ENCODE measurements around the gene TBC1D5. TPM values are rescaled to one million over a fixed set of nuclear protein-coding genes. Genes with fewer than 3 reads are reported as not detected.
"Not testable (repeated sequence)": the region's sequence is repeated elsewhere in the genome, so short reads cannot be mapped to it uniquely, and the experiment has no call there.

Gene TBC1D5
- polyA plus RNA-seq, 4 donors: 5.1 to 37.6 (median 12.4) TPM

- no peak for FAIRE-seq
- no peak overlapping the region for H3K27ac ChIP-seq (ENCODE audit: low read depth in 1 of 3, low read length in 2 of 3)
Observed at GRCh38 chr3:17737591-17737990, 4.8 kb downstream of the TBC1D5 start.

GRCh38 chr3:17735362-17735761 is 7.1 kb downstream of the TBC1D5 start:
- not testable (repeated sequence) for H3K27me3 ChIP-seq (ENCODE audit: control insufficient read depth in 3 of 3, insufficient read depth in 3 of 3, low read length in 3 of 3); H3K27ac ChIP-seq (ENCODE audit: low read depth in 1 of 3, low read length in 2 of 3); FAIRE-seq; DNase-seq; H3K4me3 ChIP-seq (ENCODE audit: low read depth in 1 of 3, low read length in 3 of 3); H3K9me3 ChIP-seq (ENCODE audit: control insufficient read depth in 2 of 2, insufficient read depth in 1 of 2, low read depth in 1 of 2, low read length in 1 of 2); H3K36me3 ChIP-seq (ENCODE audit: control insufficient read depth in 3 of 3, insufficient read depth in 2 of 3, low read depth in 1 of 3, low read length in 3 of 3)
- peaks cover 0 to 11% (median 9%) of the 10 kb centered on the region in 3 donors for H3K4me1 ChIP-seq (ENCODE audit: control insufficient read depth in 3 of 3, insufficient read depth in 2 of 3, low read depth in 1 of 3, low read length in 2 of 3)
- 97 to 100% (median 98%) methylated on average over 7 of the region's 7 CpGs for WGBS, 3 donors

More at GRCh38 chr3:17737591-17737990, 4.8 kb downstream of the TBC1D5 start:
- no peaks in the 10 kb centered on the region for H3K36me3 ChIP-seq (ENCODE audit: control insufficient read depth in 3 of 3, insufficient read depth in 2 of 3, low read depth in 1 of 3, low read length in 3 of 3)
- no peaks in the 10 kb centered on the region for H3K27me3 ChIP-seq (ENCODE audit: control insufficient read depth in 3 of 3, insufficient read depth in 3 of 3, low read length in 3 of 3)
- H3K4me1 ChIP-seq (ENCODE audit: control insufficient read depth in 3 of 3, insufficient read depth in 2 of 3, low read depth in 1 of 3, low read length in 2 of 3): peaks cover 0 to 14% (median 11%) of the 10 kb centered on the region in 3 donors
- no peak for DNase-seq
- H3K9me3 ChIP-seq (ENCODE audit: control insufficient read depth in 2 of 2, insufficient read depth in 1 of 2, low read depth in 1 of 2, low read length in 1 of 2): no peaks in the 10 kb centered on the region
- no peak overlapping the region for H3K4me3 ChIP-seq (ENCODE audit: low read depth in 1 of 3, low read length in 3 of 3)

GRCh38 chr3:17733768-17734167 is 8.7 kb downstream of the TBC1D5 start:
- DNase-seq: no peak
- peaks cover 0 to 3% (median 0%) of the 10 kb centered on the region in 3 donors for H3K36me3 ChIP-seq (ENCODE audit: control insufficient read depth in 3 of 3, insufficient read depth in 2 of 3, low read depth in 1 of 3, low read length in 3 of 3)
- no peak overlapping the region for H3K4me3 ChIP-seq (ENCODE audit: low read depth in 1 of 3, low read length in 3 of 3)
- no peak overlapping the region for H3K27ac ChIP-seq (ENCODE audit: low read depth in 1 of 3, low read length in 2 of 3)
- H3K4me1 ChIP-seq (ENCODE audit: control insufficient read depth in 3 of 3, insufficient read depth in 2 of 3, low read depth in 1 of 3, low read length in 2 of 3): peaks cover 0 to 3% (median 3%) of the 10 kb centered on the region in 3 donors
- FAIRE-seq: no peak
- H3K27me3 ChIP-seq (ENCODE audit: control insufficient read depth in 3 of 3, insufficient read depth in 3 of 3, low read length in 3 of 3): no peaks in the 10 kb centered on the region
- H3K9me3 ChIP-seq (ENCODE audit: control insufficient read depth in 2 of 2, insufficient read depth in 1 of 2, low read depth in 1 of 2, low read length in 1 of 2): peaks cover 0 to 3% of the 10 kb centered on the region in 2 donors
- 96 to 99% (median 97%) methylated on average over 2 of the region's 2 CpGs for WGBS, 3 donors

- H3K4me3 ChIP-seq (ENCODE audit: low read depth in 1 of 3, low read length in 3 of 3): no peak overlapping the region
Observed at GRCh38 chr3:17733215-17733614, 9.2 kb downstream of the TBC1D5 start.

GRCh38 chr3:17730318-17730967 is 12.0 kb downstream of the TBC1D5 start:
- DNase-seq: peak in 1 of 2 donors; percentile 32
- WGBS, 3 donors: 74 to 79% (median 75%) methylated on average over 4 of the region's 4 CpGs
- peaks cover 0 to 3% of the 10 kb centered on the region in 2 donors for H3K9me3 ChIP-seq (ENCODE audit: control insufficient read depth in 2 of 2, insufficient read depth in 1 of 2, low read depth in 1 of 2, low read length in 1 of 2)
- no peak for FAIRE-seq
- H3K27ac ChIP-seq (ENCODE audit: low read depth in 1 of 3, low read length in 2 of 3): no peak overlapping the region
- H3K4me3 ChIP-seq (ENCODE audit: low read depth in 1 of 3, low read length in 3 of 3): no peak overlapping the region
- no peaks in the 10 kb centered on the region for H3K27me3 ChIP-seq (ENCODE audit: control insufficient read depth in 3 of 3, insufficient read depth in 3 of 3, low read length in 3 of 3)
- peaks cover 0 to 3% (median 0%) of the 10 kb centered on the region in 3 donors for H3K36me3 ChIP-seq (ENCODE audit: control insufficient read depth in 3 of 3, insufficient read depth in 2 of 3, low read depth in 1 of 3, low read length in 3 of 3)
- H3K4me1 ChIP-seq (ENCODE audit: control insufficient read depth in 3 of 3, insufficient read depth in 2 of 3, low read depth in 1 of 3, low read length in 2 of 3): peaks cover 0 to 3% (median 0%) of the 10 kb centered on the region in 3 donors

More at GRCh38 chr3:17733215-17733614, 9.2 kb downstream of the TBC1D5 start:
- 85 to 91% (median 89%) methylated on average over 3 of the region's 3 CpGs for WGBS, 3 donors
- DNase-seq (no peak), FAIRE-seq (no peak)
- Histone ChIP-seq H3K9me3 (ENCODE audit: control insufficient read depth in 2 of 2, insufficient read depth in 1 of 2, low read depth in 1 of 2, low read length in 1 of 2) (peaks cover 0 to 3% of the 10 kb centered on the region in 2 donors), H3K4me1 (ENCODE audit: control insufficient read depth in 3 of 3, insufficient read depth in 2 of 3, low read depth in 1 of 3, low read length in 2 of 3) (peaks cover 0 to 3% (median 0%) of the 10 kb centered on the region in 3 donors), H3K27ac (ENCODE audit: low read depth in 1 of 3, low read length in 2 of 3) (no peak overlapping the region), H3K36me3 (ENCODE audit: control insufficient read depth in 3 of 3, insufficient read depth in 2 of 3, low read depth in 1 of 3, low read length in 3 of 3) (peaks cover 0 to 3% (median 0%) of the 10 kb centered on the region in 3 donors), H3K27me3 (ENCODE audit: control insufficient read depth in 3 of 3, insufficient read depth in 3 of 3, low read length in 3 of 3) (no peaks in the 10 kb centered on the region)

GRCh38 chr3:17726313-17726712 is 16.1 kb downstream of the TBC1D5 start:
- 93 to 97% (median 95%) methylated on average over 1 of the region's 1 CpG for WGBS, 3 donors
- peaks cover 0 to 6% (median 0%) of the 10 kb centered on the region in 3 donors for H3K36me3 ChIP-seq (ENCODE audit: control insufficient read depth in 3 of 3, insufficient read depth in 2 of 3, low read depth in 1 of 3, low read length in 3 of 3)
- H3K4me3 ChIP-seq (ENCODE audit: low read depth in 1 of 3, low read length in 3 of 3): no peak overlapping the region
- H3K27me3 ChIP-seq (ENCODE audit: control insufficient read depth in 3 of 3, insufficient read depth in 3 of 3, low read length in 3 of 3): no peaks in the 10 kb centered on the region
- FAIRE-seq: no peak
- no peak for DNase-seq
- no peak overlapping the region for H3K27ac ChIP-seq (ENCODE audit: low read depth in 1 of 3, low read length in 2 of 3)
- peaks cover 0 to 3% of the 10 kb centered on the region in 2 donors for H3K9me3 ChIP-seq (ENCODE audit: control insufficient read depth in 2 of 2, insufficient read depth in 1 of 2, low read depth in 1 of 2, low read length in 1 of 2)
- no peaks in the 10 kb centered on the region for H3K4me1 ChIP-seq (ENCODE audit: control insufficient read depth in 3 of 3, insufficient read depth in 2 of 3, low read depth in 1 of 3, low read length in 2 of 3)

- H3K4me3 ChIP-seq (ENCODE audit: low read depth in 1 of 3, low read length in 3 of 3); DNase-seq; H3K27me3 ChIP-seq (ENCODE audit: control insufficient read depth in 3 of 3, insufficient read depth in 3 of 3, low read length in 3 of 3); H3K4me1 ChIP-seq (ENCODE audit: control insufficient read depth in 3 of 3, insufficient read depth in 2 of 3, low read depth in 1 of 3, low read length in 2 of 3); H3K36me3 ChIP-seq (ENCODE audit: control insufficient read depth in 3 of 3, insufficient read depth in 2 of 3, low read depth in 1 of 3, low read length in 3 of 3); H3K9me3 ChIP-seq (ENCODE audit: control insufficient read depth in 2 of 2, insufficient read depth in 1 of 2, low read depth in 1 of 2, low read length in 1 of 2); FAIRE-seq; H3K27ac ChIP-seq (ENCODE audit: low read depth in 1 of 3, low read length in 2 of 3): not testable (repeated sequence)
- WGBS, 3 donors: 98 to 99% (median 98%) methylated on average over 5 of the region's 5 CpGs
Observed at GRCh38 chr3:17725844-17726243, 16.6 kb downstream of the TBC1D5 start.

- Histone ChIP-seq H3K9me3 (ENCODE audit: control insufficient read depth in 2 of 2, insufficient read depth in 1 of 2, low read depth in 1 of 2, low read length in 1 of 2) (no peaks in the 10 kb centered on the region), H3K27me3 (ENCODE audit: control insufficient read depth in 3 of 3, insufficient read depth in 3 of 3, low read length in 3 of 3) (no peaks in the 10 kb centered on the region), H3K36me3 (ENCODE audit: control insufficient read depth in 3 of 3, insufficient read depth in 2 of 3, low read depth in 1 of 3, low read length in 3 of 3) (peaks cover 0 to 6% (median 0%) of the 10 kb centered on the region in 3 donors), H3K4me3 (ENCODE audit: low read depth in 1 of 3, low read length in 3 of 3) (no peak overlapping the region), H3K4me1 (ENCODE audit: control insufficient read depth in 3 of 3, insufficient read depth in 2 of 3, low read depth in 1 of 3, low read length in 2 of 3) (no peaks in the 10 kb centered on the region), H3K27ac (ENCODE audit: low read depth in 1 of 3, low read length in 2 of 3) (no peak overlapping the region)
- FAIRE-seq (no peak), DNase-seq (no peak)
- WGBS, 3 donors: 84 to 97% (median 92%) methylated on average over 1 of the region's 1 CpG
Observed at GRCh38 chr3:17724948-17725347, 17.5 kb downstream of the TBC1D5 start.

GRCh38 chr3:17724122-17724521 is 18.3 kb downstream of the TBC1D5 start:
- no peak overlapping the region for H3K4me3 ChIP-seq (ENCODE audit: low read depth in 1 of 3, low read length in 3 of 3)
- no peak for FAIRE-seq
- H3K9me3 ChIP-seq (ENCODE audit: control insufficient read depth in 2 of 2, insufficient read depth in 1 of 2, low read depth in 1 of 2, low read length in 1 of 2): no peaks in the 10 kb centered on the region
- 97% methylated on average over 3 of the region's 3 CpGs for WGBS, 3 donors
- H3K27me3 ChIP-seq (ENCODE audit: control insufficient read depth in 3 of 3, insufficient read depth in 3 of 3, low read length in 3 of 3): no peaks in the 10 kb centered on the region
- H3K4me1 ChIP-seq (ENCODE audit: control insufficient read depth in 3 of 3, insufficient read depth in 2 of 3, low read depth in 1 of 3, low read length in 2 of 3): no peaks in the 10 kb centered on the region
- DNase-seq: no peak
- peaks cover 0 to 3% (median 0%) of the 10 kb centered on the region in 3 donors for H3K36me3 ChIP-seq (ENCODE audit: control insufficient read depth in 3 of 3, insufficient read depth in 2 of 3, low read depth in 1 of 3, low read length in 3 of 3)
- no peak overlapping the region for H3K27ac ChIP-seq (ENCODE audit: low read depth in 1 of 3, low read length in 2 of 3)
